OCI-LY7 (cell line): ENCODE data around the gene KLHL6. TPM values are rescaled to one million over a fixed set of nuclear protein-coding genes. Genes with fewer than 3 reads are reported as not detected.

Source experiments
- BruUV-seq: library from RNA; stranded (reverse); fragments of 400-500 nt; replicated peaks from 2 replicates; lab custom pipeline; 2021; lab: Mats Ljungman, UMichigan
- CTCF ChIA-PET: fragments of 300-600 bp; sonication (Branson Sonifier 250); formaldehyde crosslinking; loops from one replicate; lab custom pipeline; 2022; ENCODE audit warnings: antibody characterized with exemption; ENCODE audit not compliant: unreplicated experiment; lab: Charles Lee
- POLR2A ChIA-PET: fragments of 300-600 bp; sonication (Branson Sonifier 250); formaldehyde crosslinking; loops from one replicate; lab custom pipeline; 2022; ENCODE audit warnings: antibody characterized with exemption; lab: Charles Lee
- DNase-seq: peaks from one replicate; pipeline ENCODE4 v3.0.0-alpha.2; 2015; ENCODE audit warnings: low spot score
- H2AFZ ChIP-seq: fragments of 200-600 bp; sonication (generic), shearing (Covaris generic); 2 replicates; pipeline ENCODE4 v1.6.1; 2014; ENCODE audit warnings: mild to moderate bottlenecking, antibody characterized with exemption, low read length, moderate library complexity
- H3K27ac ChIP-seq: fragments of 200-600 bp; sonication (generic); 2 replicates; pipeline ENCODE4 v1.5.1; 2014; ENCODE audit warnings: mixed run types, low read depth, mild to moderate bottlenecking, moderate library complexity, low read length, inconsistent platforms; ENCODE audit not compliant: poor library complexity, severe bottlenecking
- H3K36me3 ChIP-seq: fragments of 200-600 bp; sonication (generic); 2 replicates; pipeline ENCODE4 v1.6.1; 2014; ENCODE audit warnings: mild to moderate bottlenecking, antibody characterized with exemption, low read length, moderate library complexity, mixed read lengths; ENCODE audit not compliant: insufficient read depth
- H3K4me1 ChIP-seq: fragments of 200-600 bp; sonication (generic); 2 replicates; pipeline ENCODE4 v1.5.1; 2014; ENCODE audit warnings: mild to moderate bottlenecking, low read length; ENCODE audit not compliant: insufficient read depth, poor library complexity, severe bottlenecking
- H3K4me2 ChIP-seq: fragments of 200-600 bp; sonication (generic); 2 replicates; pipeline ENCODE4 v1.6.1; 2014; ENCODE audit warnings: mild to moderate bottlenecking, low read length
- H3K4me3 ChIP-seq: fragments of 200-600 bp; sonication (generic); 2 replicates; pipeline ENCODE4 v1.5.1; 2014; ENCODE audit warnings: mild to moderate bottlenecking, low read depth, low read length; ENCODE audit not compliant: poor library complexity, severe bottlenecking
- H3K79me2 ChIP-seq: fragments of 200-600 bp; sonication (generic); 2 replicates; pipeline ENCODE4 v1.6.1; 2016; ENCODE audit warnings: low read depth, mild to moderate bottlenecking, low read length, moderate library complexity, mixed read lengths; ENCODE audit not compliant: insufficient read depth
- H3K9me2 ChIP-seq: fragments of 200-600 bp; sonication (generic); 2 replicates; pipeline ENCODE4 v1.6.1; 2016; ENCODE audit warnings: mild to moderate bottlenecking, low read length, mixed read lengths; ENCODE audit not compliant: insufficient read depth
- H3K9me3 ChIP-seq: fragments of 200-600 bp; sonication (generic); 2 replicates; pipeline ENCODE4 v1.6.1; 2014; ENCODE audit warnings: mild to moderate bottlenecking, mixed run types, low read length, mixed read lengths
- H4K20me1 ChIP-seq: fragments of 200-600 bp; sonication (generic); 2 replicates; pipeline ENCODE4 v1.6.1; 2014; ENCODE audit warnings: mild to moderate bottlenecking, antibody characterized with exemption, low read length, moderate library complexity, mixed read lengths; ENCODE audit not compliant: insufficient read depth
- CTCF ChIP-seq: fragments of 200-600 bp; sonication (generic); conservative IDR thresholded peaks from 2 replicates; pipeline ENCODE4 v1.5.1; 2014; ENCODE audit warnings: mild to moderate bottlenecking, antibody characterized with exemption, low read length, moderate library complexity, mixed read lengths
- EZH2phosphoT487 ChIP-seq: fragments of 200-600 bp; sonication (generic); IDR thresholded peaks from 2 replicates; pipeline ENCODE4 v1.6.1; 2018; ENCODE audit warnings: low read depth, borderline replicate concordance, mild to moderate bottlenecking, mixed run types, antibody characterized with exemption, low read length, moderate library complexity, mixed read lengths
- intact Hi-C: fragments of 100-400 bp; cut with micrococcal nuclease; formaldehyde crosslinking; loops from one replicate; pipeline ENCODE4 v1.10.0; 2022; ENCODE audit not compliant: unreplicated experiment
- total RNA-seq, 2 experiments: library from RNA; depleted of rRNA in 1 of 2; stranded (reverse); fragments of >200 nt in 1 of 2; shearing (Covaris generic) in 1 of 2; gene quantifications; 2 replicates each; pipeline ENCODE4 v1.2.3, GENCODE V29; 2014 to 2022

KLHL6 gene
- total RNA-seq, 2 experiments from 2014 or later = 143 to 169 TPM

GRCh38 chr3:183500981-183501704 lies 54.4 kb downstream of the KLHL6 start:
- Histone ChIP-seq H3K4me3 (no peak overlapping the region), H3K9me3 (no peaks in the 10 kb centered on the region), H3K9me2 (no peaks in the 10 kb centered on the region), H3K4me1 (peaks cover 9% of the 10 kb centered on the region), H2AFZ (no peak overlapping the region), H4K20me1 (no peaks in the 10 kb centered on the region), H3K36me3 (peaks cover 100% of the 10 kb centered on the region), H3K79me2 (peaks cover 63% of the 10 kb centered on the region), H3K4me2 (no peak overlapping the region), H3K27ac (no peak overlapping the region)
- intact Hi-C loops = no loop called here
- POLR2A ChIA-PET = no interaction called here
- CTCF ChIA-PET = no interaction called here
- BruUV-seq = no TSS peak
- DNase-seq = no peak
- TF ChIP-seq CTCF (no peak), EZH2phosphoT487 (no peak)

- Histone ChIP-seq H3K9me2 (no peaks in the 10 kb centered on the region), H3K9me3 (no peaks in the 10 kb centered on the region), H2AFZ (no peak overlapping the region), H3K27ac (no peak overlapping the region), H3K4me2 (no peak overlapping the region), H4K20me1 (no peaks in the 10 kb centered on the region), H3K4me3 (no peak overlapping the region), H3K36me3 (peaks cover 100% of the 10 kb centered on the region), H3K79me2 (peaks cover 63% of the 10 kb centered on the region), H3K4me1 (peaks cover 3% of the 10 kb centered on the region)
- no peak for TF ChIP-seq EZH2phosphoT487
- TF ChIP-seq CTCF = no peak
- intact Hi-C loops = no loop called here
- CTCF ChIA-PET = no interaction called here
- DNase-seq = no peak
- BruUV-seq = no TSS peak
- POLR2A ChIA-PET = no interaction called here
Measured at GRCh38 chr3:183500319-183500718, 55.2 kb downstream of the KLHL6 start.

DNA sequence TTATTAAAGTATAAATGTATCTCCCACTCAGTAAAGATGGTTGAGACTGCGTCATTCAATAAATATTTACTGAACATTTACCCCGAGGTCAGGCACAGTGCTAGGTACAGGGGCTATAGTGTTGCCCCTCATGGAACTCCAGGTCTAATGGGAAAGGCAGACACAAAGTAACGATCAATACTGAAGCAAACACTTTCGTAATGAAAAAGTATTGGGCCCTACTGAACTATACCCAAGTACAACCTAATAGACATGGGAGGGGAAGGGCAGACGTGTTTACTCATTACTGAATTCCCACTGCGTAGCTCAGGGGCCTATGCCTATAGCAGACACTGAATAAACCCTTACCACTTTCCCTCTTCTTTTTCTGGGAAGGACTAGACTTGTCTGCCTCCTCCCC lies 56.9 kb downstream of the KLHL6 start:
- ChIA-PET CTCF (no interaction called here), POLR2A (interaction anchor here (0.6 to 1.6 kb wide), 4 partner anchors 8 to 297 kb away, joined by 3 to 6 read pairs (median 3); no protein-coding TSS in a partner anchor)
- H3K4me3 ChIP-seq = no peak overlapping the region
- no peaks in the 10 kb centered on the region for H3K4me1 ChIP-seq
- TF ChIP-seq CTCF = no peak
- no peak for TF ChIP-seq EZH2phosphoT487
- H3K9me3 ChIP-seq = no peaks in the 10 kb centered on the region
- H2AFZ ChIP-seq = no peak overlapping the region
- intact Hi-C loops = no loop called here
- H3K4me2 ChIP-seq = no peak overlapping the region
- BruUV-seq = no TSS peak
- peaks cover 47% of the 10 kb centered on the region for H3K79me2 ChIP-seq
- H3K27ac ChIP-seq = no peak overlapping the region
- H4K20me1 ChIP-seq = no peaks in the 10 kb centered on the region
- DNase-seq = no peak
- no peaks in the 10 kb centered on the region for H3K9me2 ChIP-seq
- H3K36me3 ChIP-seq = peaks cover 100% of the 10 kb centered on the region
